ENCODE data around the gene HBB. TPM values are rescaled to one million over a fixed set of nuclear protein-coding genes. Genes with fewer than 3 reads are reported as not detected.

The HBB gene
- total RNA-seq, 2 donors from 2014 or later: 10.2 to 257 TPM

- ATAC-seq (ENCODE audit: insufficient number of reproducible peaks, low FRiP score, low read depth): no peak
- no peak for DNase-seq (ENCODE audit: low spot score)
- no peaks in the 10 kb centered on the region for H3K4me1 ChIP-seq (ENCODE audit: control insufficient read depth in 1 of 2, low read depth in 2 of 2)
- H3K27ac ChIP-seq: no peak overlapping the region
- no peak for TF ChIP-seq CTCF (IDR thresholded peaks at IDR 0.05)
- no peaks in the 10 kb centered on the region for H3K9me3 ChIP-seq
- no peaks in the 10 kb centered on the region for H3K27me3 ChIP-seq (replicated peaks; ENCODE audit: insufficient read depth)
- H3K36me3 ChIP-seq: no peaks in the 10 kb centered on the region
- no peak overlapping the region for H3K4me3 ChIP-seq
These were observed 810 bp upstream of the HBB start for GRCh38 chr11:5227681-5228080.

GRCh38 chr11:5225480-5225871 lies 1.4 kb downstream of the HBB start:
- ATAC-seq (ENCODE audit: insufficient number of reproducible peaks, low FRiP score, low read depth) (no peak), DNase-seq (ENCODE audit: low spot score) (no peak)

GRCh38 chr11:5224538-5225479 lies 2.1 kb downstream of the HBB start:
- no peak for ATAC-seq (ENCODE audit: insufficient number of reproducible peaks, low FRiP score, low read depth)
- H3K4me1 ChIP-seq (ENCODE audit: control insufficient read depth in 1 of 2, low read depth in 2 of 2): no peaks in the 10 kb centered on the region
- no peak overlapping the region for H3K4me3 ChIP-seq
- no peak overlapping the region for H3K27ac ChIP-seq
- no peak for TF ChIP-seq CTCF (IDR thresholded peaks at IDR 0.05)
- no peak for DNase-seq (ENCODE audit: low spot score)
- no peaks in the 10 kb centered on the region for H3K36me3 ChIP-seq
- no peaks in the 10 kb centered on the region for H3K9me3 ChIP-seq
- no peaks in the 10 kb centered on the region for H3K27me3 ChIP-seq (replicated peaks; ENCODE audit: insufficient read depth)

More at GRCh38 chr11:5225480-5225871, 1.4 kb downstream of the HBB start:
- no peak overlapping the region for H3K27ac ChIP-seq
- H3K27me3 ChIP-seq (replicated peaks; ENCODE audit: insufficient read depth): no peaks in the 10 kb centered on the region
- no peaks in the 10 kb centered on the region for H3K4me1 ChIP-seq (ENCODE audit: control insufficient read depth in 1 of 2, low read depth in 2 of 2)
- no peaks in the 10 kb centered on the region for H3K36me3 ChIP-seq
- H3K4me3 ChIP-seq: no peak overlapping the region
- TF ChIP-seq CTCF (IDR thresholded peaks at IDR 0.05): no peak
- no peaks in the 10 kb centered on the region for H3K9me3 ChIP-seq

- DNase-seq (ENCODE audit: low spot score) (no peak), ATAC-seq (ENCODE audit: insufficient number of reproducible peaks, low FRiP score, low read depth) (no peak)
- no peak overlapping the region for H3K4me3 ChIP-seq
- no peak for TF ChIP-seq CTCF (IDR thresholded peaks at IDR 0.05)
- H3K36me3 ChIP-seq: no peaks in the 10 kb centered on the region
- H3K9me3 ChIP-seq: no peaks in the 10 kb centered on the region
- no peaks in the 10 kb centered on the region for H3K4me1 ChIP-seq (ENCODE audit: control insufficient read depth in 1 of 2, low read depth in 2 of 2)
- no peaks in the 10 kb centered on the region for H3K27me3 ChIP-seq (replicated peaks; ENCODE audit: insufficient read depth)
- H3K27ac ChIP-seq: no peak overlapping the region
These were observed 3.2 kb downstream of the HBB start for GRCh38 chr11:5223686-5224085.

- ATAC-seq (ENCODE audit: insufficient number of reproducible peaks, low FRiP score, low read depth): no peak
These were observed 3.7 kb downstream of the HBB start for GRCh38 chr11:5223146-5223545.

More at GRCh38 chr11:5223146-5223545, 3.7 kb downstream of the HBB start:
- Histone ChIP-seq H3K4me1 (ENCODE audit: control insufficient read depth in 1 of 2, low read depth in 2 of 2) (no peaks in the 10 kb centered on the region), H3K4me3 (no peak overlapping the region), H3K9me3 (no peaks in the 10 kb centered on the region), H3K27me3 (replicated peaks; ENCODE audit: insufficient read depth) (no peaks in the 10 kb centered on the region), H3K36me3 (no peaks in the 10 kb centered on the region), H3K27ac (no peak overlapping the region)
- DNase-seq (ENCODE audit: low spot score): no peak
- TF ChIP-seq CTCF (IDR thresholded peaks at IDR 0.05): no peak

All from thoracic aorta (tissue), 2 donors.